GM23248 (cell line): Measurements from ENCODE around the gene SPATA32. TPM values are rescaled to one million over a fixed set of nuclear protein-coding genes. Genes with fewer than 3 reads are reported as not detected.
A peak's percentile ranks its signal among the peaks of the same experiment; 100 is the strongest.

ENCODE experiments used
- DNase-seq: peaks from one replicate; pipeline ENCODE4 v3.0.0-alpha.2; 2015
- H2AFZ ChIP-seq: fragments of 200-600 bp; sonication (generic); 2 replicates; pipeline ENCODE4 v1.6.1; 2016; ENCODE audit warnings: antibody characterized with exemption
- H3F3A ChIP-seq: fragments of 200-600 bp; sonication (generic); 2 replicates; pipeline ENCODE4 v1.6.1; 2016; ENCODE audit warnings: mild to moderate bottlenecking, antibody characterized with exemption, mixed run types; ENCODE audit not compliant: insufficient read depth
- H3K27ac ChIP-seq: fragments of 200-600 bp; sonication (generic); 2 replicates; pipeline ENCODE4 v1.5.1; 2016; ENCODE audit warnings: mild to moderate bottlenecking
- H3K27me3 ChIP-seq: fragments of 200-600 bp; sonication (generic); replicated peaks from 2 replicates; pipeline ENCODE4 v1.6.1; 2016; ENCODE audit warnings: mild to moderate bottlenecking; ENCODE audit not compliant: insufficient read depth
- H3K36me3 ChIP-seq: fragments of 200-600 bp; sonication (generic); 2 replicates; pipeline ENCODE4 v1.6.1; 2016; ENCODE audit warnings: low read depth, mild to moderate bottlenecking
- H3K4me1 ChIP-seq: fragments of 200-600 bp; sonication (generic); 2 replicates; pipeline ENCODE4 v1.6.1; 2016; ENCODE audit warnings: mild to moderate bottlenecking; ENCODE audit not compliant: insufficient read depth
- H3K4me2 ChIP-seq: fragments of 200-600 bp; sonication (generic); one replicate; pipeline ENCODE4 v1.6.1; 2016; ENCODE audit warnings: mild to moderate bottlenecking; ENCODE audit not compliant: unreplicated experiment
- H3K4me3 ChIP-seq: fragments of 200-600 bp; sonication (generic); 2 replicates; pipeline ENCODE4 v1.5.1; 2016; ENCODE audit warnings: mild to moderate bottlenecking
- H3K79me2 ChIP-seq: fragments of 200-600 bp; sonication (generic); 2 replicates; pipeline ENCODE4 v1.6.1; 2016; ENCODE audit warnings: mild to moderate bottlenecking; ENCODE audit not compliant: insufficient read depth
- H3K9ac ChIP-seq: fragments of 200-600 bp; sonication (generic); 2 replicates; pipeline ENCODE4 v1.6.1; 2016; ENCODE audit warnings: mild to moderate bottlenecking
- H3K9me2 ChIP-seq: fragments of 200-600 bp; sonication (generic); 2 replicates; pipeline ENCODE4 v1.6.1; 2016; ENCODE audit warnings: mixed run types, mild to moderate bottlenecking, moderate library complexity; ENCODE audit not compliant: insufficient read depth
- H3K9me3 ChIP-seq: fragments of 200-600 bp; sonication (generic); one replicate; pipeline ENCODE4 v1.6.1; 2017; ENCODE audit warnings: low read depth
- H4K20me1 ChIP-seq: fragments of 200-600 bp; sonication (generic); 2 replicates; pipeline ENCODE4 v1.6.0; 2016; ENCODE audit not compliant: insufficient read depth
- EZH2 ChIP-seq: fragments of 200-600 bp; sonication (generic); IDR thresholded peaks from 2 replicates; pipeline ENCODE4 v1.6.1; 2018; ENCODE audit warnings: antibody characterized with exemption, mild to moderate bottlenecking; ENCODE audit not compliant: insufficient read depth, poor library complexity, severe bottlenecking
- EZH2phosphoT487 ChIP-seq: fragments of 200-600 bp; sonication (generic); IDR thresholded peaks from 2 replicates; pipeline ENCODE4 v1.6.1; 2018; ENCODE audit warnings: antibody characterized with exemption, moderate library complexity, mild to moderate bottlenecking, low read depth; ENCODE audit not compliant: insufficient read depth
- WGBS, 2 experiments: methylation state at CpG; one replicate each; pipeline ENCODE4 v1.1.6; 2015 to 2017; ENCODE audit warnings: low lambda C conversion rate in 2 of 2, low coverage in 1 of 2; ENCODE audit errors: missing lambda C conversion rate in 2 of 2; 5-methylcytosine and 5-hydroxymethylcytosine counted together
- in situ Hi-C: fragments of 300-500 bp; cut with MboI; formaldehyde crosslinking; loops from 2 replicates; pipeline ENCODE4 v1.15.0; 2020
- polyA plus RNA-seq: library from polyadenylated mRNA; unstranded; fragments of >200 nt; fragmentation: Nextera tagmentation; extraction: Ambion mirVana; gene quantifications from 2 replicates; pipeline ENCODE4 v1.2.1, GENCODE V29; 2016
- total RNA-seq: library from RNA; depleted of rRNA; stranded (reverse); fragments of >200 nt; shearing (Covaris generic); gene quantifications from 2 replicates; pipeline ENCODE4 v1.2.3, GENCODE V29; 2014

Gene SPATA32
- total and polyA plus RNA-seq, 2 experiments from 2014 or later = not detected

DNA sequence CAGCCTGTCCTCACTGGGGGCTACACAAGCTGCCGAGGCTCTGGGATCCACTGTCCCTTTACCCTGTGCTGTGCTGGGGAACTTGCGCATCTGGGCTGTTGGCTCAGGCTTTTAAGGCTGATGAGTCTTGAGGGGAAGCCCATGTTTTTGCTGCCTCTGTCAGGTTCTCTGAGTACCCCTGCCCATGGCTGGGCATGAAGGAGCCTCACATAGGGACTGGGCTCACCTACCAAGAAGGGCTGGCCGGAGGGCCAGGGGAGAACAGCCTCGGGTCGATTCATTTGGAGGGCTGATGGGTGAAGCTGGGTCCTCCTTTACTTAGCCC lies 25.6 kb downstream of the SPATA32 start:
- H3K36me3 ChIP-seq = no peaks in the 10 kb centered on the region
- no peak for DNase-seq
- TF ChIP-seq EZH2 = no peak
- TF ChIP-seq EZH2phosphoT487 = no peak
- 71 to 72% methylated on average over 5 of the region's 5 CpGs for WGBS, 2 experiments
- H3F3A ChIP-seq = no peaks in the 10 kb centered on the region
- no peak overlapping the region for H3K9ac ChIP-seq
- no peaks in the 10 kb centered on the region for H3K27me3 ChIP-seq
- H3K27ac ChIP-seq = no peak overlapping the region
- H4K20me1 ChIP-seq = no peaks in the 10 kb centered on the region
- H3K4me1 ChIP-seq = peaks cover 11% of the 10 kb centered on the region
- H3K9me3 ChIP-seq = no peaks in the 10 kb centered on the region
- no peak overlapping the region for H3K4me2 ChIP-seq
- in situ Hi-C loops = no loop called here
- no peak overlapping the region for H2AFZ ChIP-seq
- H3K4me3 ChIP-seq = no peak overlapping the region
- no peaks in the 10 kb centered on the region for H3K9me2 ChIP-seq
- no peaks in the 10 kb centered on the region for H3K79me2 ChIP-seq

DNA sequence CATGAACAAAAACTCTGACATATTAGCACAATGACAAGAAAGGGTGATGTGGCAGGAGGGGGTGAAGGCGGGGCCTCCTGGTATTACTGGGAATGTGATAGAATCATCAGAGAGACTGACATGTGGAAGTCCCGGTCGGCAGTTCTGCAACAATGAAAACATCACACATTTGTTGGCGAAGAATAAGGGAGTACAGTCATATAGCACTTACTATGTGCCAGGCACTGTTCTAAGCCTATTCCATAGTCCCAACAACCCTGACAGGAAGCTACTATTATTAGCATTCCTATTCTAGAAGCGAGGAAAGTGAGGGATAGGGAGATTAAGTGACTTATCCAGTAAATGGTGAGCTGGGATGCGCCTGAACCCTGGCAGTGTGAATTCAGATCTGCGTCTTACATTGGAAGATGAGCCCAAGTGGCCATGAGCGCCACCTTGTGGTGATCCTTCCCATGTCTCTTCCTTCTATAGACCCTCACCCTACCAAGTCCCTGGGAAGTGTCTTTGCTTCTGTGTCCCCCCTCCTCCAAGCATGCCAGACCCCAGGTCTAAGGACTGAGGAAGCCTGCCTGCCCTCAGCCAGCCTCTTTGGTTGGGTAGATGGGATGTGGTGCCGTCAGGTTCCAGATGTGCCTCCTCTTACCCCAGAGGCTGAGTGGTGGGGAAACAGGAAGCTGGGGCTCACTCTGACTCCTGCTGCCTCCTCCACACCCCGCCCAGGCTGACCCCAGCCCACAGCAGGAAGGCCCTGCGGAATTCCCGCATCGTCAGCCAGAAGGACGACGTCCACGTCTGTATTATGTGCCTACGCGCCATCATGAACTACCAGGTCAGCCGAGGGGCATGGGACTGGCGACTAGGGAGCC lies 26.2 kb downstream of the SPATA32 start:
- peak; percentile 75 for DNase-seq
- no peaks in the 10 kb centered on the region for H3F3A ChIP-seq
- H3K36me3 ChIP-seq = no peaks in the 10 kb centered on the region
- no peaks in the 10 kb centered on the region for H4K20me1 ChIP-seq
- H3K9me3 ChIP-seq = no peaks in the 10 kb centered on the region
- H3K4me3 ChIP-seq = no peak overlapping the region
- H3K9ac ChIP-seq = no peak overlapping the region
- H3K27ac ChIP-seq = no peak overlapping the region
- in situ Hi-C loops = no loop called here
- H3K27me3 ChIP-seq = no peaks in the 10 kb centered on the region
- H3K4me1 ChIP-seq = peaks cover 16% of the 10 kb centered on the region
- WGBS, 2 experiments = 61 to 63% methylated on average over 20 of the region's 20 CpGs
- no peaks in the 10 kb centered on the region for H3K79me2 ChIP-seq
- H3K9me2 ChIP-seq = no peaks in the 10 kb centered on the region
- TF ChIP-seq EZH2phosphoT487 = no peak
- TF ChIP-seq EZH2 = no peak
- no peak overlapping the region for H2AFZ ChIP-seq
- no peak overlapping the region for H3K4me2 ChIP-seq

DNA sequence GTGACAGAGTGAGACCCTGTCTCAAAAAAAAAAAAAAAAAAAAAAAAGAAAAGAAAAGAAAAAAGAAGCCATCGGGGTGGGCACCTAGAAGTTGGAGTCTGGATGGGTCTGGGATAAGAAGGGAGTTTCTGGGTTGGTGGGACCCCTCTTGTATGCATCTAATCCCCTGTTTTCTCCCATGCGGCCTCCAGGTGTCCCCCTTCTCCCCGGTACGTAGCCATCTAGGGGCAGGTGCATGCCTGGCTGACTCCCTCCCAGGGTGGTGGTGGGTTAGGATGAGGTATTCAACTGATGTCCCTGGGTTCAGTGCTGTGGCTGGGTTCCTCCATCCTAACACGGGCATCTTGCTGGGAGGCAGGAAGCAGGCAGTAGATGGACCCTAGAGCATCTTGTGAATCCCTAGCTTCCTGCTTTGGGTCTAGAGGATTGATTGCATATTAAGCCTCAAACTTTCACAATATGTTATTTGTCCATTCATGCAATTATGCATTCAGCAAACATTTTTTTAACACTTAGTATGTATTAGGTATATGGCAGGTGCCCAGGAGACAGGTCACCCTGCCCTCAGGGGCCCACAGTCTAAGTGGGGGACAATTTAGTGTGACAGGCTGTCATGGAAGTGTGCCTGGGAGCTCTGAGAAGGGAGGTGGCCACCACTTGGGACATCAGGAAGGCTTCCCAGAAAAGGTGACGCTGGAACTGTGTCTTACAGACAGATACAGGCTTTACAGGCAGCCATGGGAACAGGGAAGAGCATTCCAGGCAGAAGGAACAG lies 27.1 kb downstream of the SPATA32 start:
- Histone ChIP-seq H3K36me3 (no peaks in the 10 kb centered on the region), H3K79me2 (no peaks in the 10 kb centered on the region), H3K4me3 (no peak overlapping the region), H4K20me1 (no peaks in the 10 kb centered on the region), H3K27ac (no peak overlapping the region), H3K4me2 (no peak overlapping the region), H3K9me2 (no peaks in the 10 kb centered on the region), H3K27me3 (no peaks in the 10 kb centered on the region), H3F3A (no peaks in the 10 kb centered on the region), H3K9ac (no peak overlapping the region), H3K9me3 (no peaks in the 10 kb centered on the region), H3K4me1 (peaks cover 18% of the 10 kb centered on the region), H2AFZ (no peak overlapping the region)
- no peak for TF ChIP-seq EZH2phosphoT487
- TF ChIP-seq EZH2 = no peak
- WGBS, 2 experiments = 52 to 58% methylated on average over 6 of the region's 6 CpGs
- DNase-seq = no peak
- in situ Hi-C loops = no loop called here

DNA sequence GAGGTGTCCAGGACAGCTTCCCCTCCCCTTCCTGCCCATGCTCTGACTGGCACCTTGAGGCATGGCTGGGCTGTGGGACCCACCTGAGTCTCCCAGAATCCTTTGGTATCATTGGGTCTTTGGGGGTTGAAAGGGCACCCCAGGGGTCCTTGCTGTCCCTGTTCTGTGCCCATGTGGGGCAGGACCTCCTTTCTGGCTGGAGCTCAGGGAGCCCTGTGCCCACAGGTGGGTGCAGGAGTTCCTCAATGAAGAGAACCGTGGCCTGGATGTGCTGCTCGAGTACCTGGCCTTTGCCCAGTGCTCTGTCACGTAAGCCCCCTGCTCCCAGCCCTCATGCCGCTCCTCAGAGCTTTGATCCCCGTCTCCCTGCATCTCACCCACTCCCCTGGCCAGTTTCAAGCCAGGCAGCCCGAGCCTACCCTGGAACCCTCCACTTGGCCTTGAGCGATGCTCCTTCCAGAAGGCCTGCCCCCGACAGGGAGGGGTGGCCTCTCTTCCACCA lies 28.4 kb downstream of the SPATA32 start:
- no peak for DNase-seq
- Histone ChIP-seq H3K27me3 (no peaks in the 10 kb centered on the region), H3K4me1 (peaks cover 27% of the 10 kb centered on the region), H3K27ac (no peak overlapping the region), H3K79me2 (no peaks in the 10 kb centered on the region), H3K4me3 (no peak overlapping the region), H3K9ac (no peak overlapping the region), H3K36me3 (no peaks in the 10 kb centered on the region), H3F3A (no peaks in the 10 kb centered on the region), H3K9me2 (no peaks in the 10 kb centered on the region), H3K4me2 (no peak overlapping the region), H4K20me1 (no peaks in the 10 kb centered on the region), H2AFZ (no peak overlapping the region), H3K9me3 (no peaks in the 10 kb centered on the region)
- 80 to 95% methylated on average over 8 of the region's 8 CpGs for WGBS, 2 experiments
- in situ Hi-C loops = no loop called here
- TF ChIP-seq EZH2phosphoT487 (no peak), EZH2 (no peak)
